Measurements from ENCODE around the gene CCL20. TPM values are rescaled to one million over a fixed set of nuclear protein-coding genes. Genes with fewer than 3 reads are reported as not detected.

CCL20 gene
- total and polyA plus RNA-seq, 2 of the 13 experiments (the other 11 are each of a cell fraction or from before 2014, with no cell fraction given), result 223 to 903 TPM

- TF ChIP-seq SIX1 (CRISPR knock-in tag; IDR thresholded peaks at IDR 0.05; ENCODE audit: borderline replicate concordance), result no peak
- peak; percentile 31; the same call in 1 of the 2 replicates for TF ChIP-seq SNAPC4 (CRISPR knock-in tag; IDR thresholded peaks at IDR 0.05)
- TF ChIP-seq, protein P1, sequence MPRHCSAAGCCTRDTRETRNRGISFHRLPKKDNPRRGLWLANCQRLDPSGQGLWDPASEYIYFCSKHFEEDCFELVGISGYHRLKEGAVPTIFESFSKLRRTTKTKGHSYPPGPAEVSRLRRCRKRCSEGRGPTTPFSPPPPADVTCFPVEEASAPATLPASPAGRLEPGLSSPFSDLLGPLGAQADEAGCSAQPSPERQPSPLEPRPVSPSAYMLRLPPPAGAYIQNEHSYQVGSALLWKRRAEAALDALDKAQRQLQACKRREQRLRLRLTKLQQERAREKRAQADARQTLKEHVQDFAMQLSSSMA (CRISPR knock-in tag; IDR thresholded peaks at IDR 0.05), result 0 out of 2 replicates have a peak, but pooled peaks have one; percentile 17
- peak; percentile 83 for TF ChIP-seq SOX13 (IDR thresholded peaks at IDR 0.05)
- TF ChIP-seq SOX13 (CRISPR knock-in tag; conservative IDR thresholded peaks at IDR 0.05 in 1 of 2, IDR thresholded peaks at IDR 0.05 in 1 of 2), result peak in 1 of 2 experiments; percentile 80; a peak in 2 of 4 replicates
- peak; percentile 87; the same call in 1 of the 2 replicates for TF ChIP-seq HOXA3 (CRISPR knock-in tag; IDR thresholded peaks at IDR 0.05)
- TF ChIP-seq ZFY (CRISPR knock-in tag; IDR thresholded peaks at IDR 0.05), result peak; percentile 54
- peak; percentile 71 to 95 for TF ChIP-seq EP300 (IDR thresholded peaks at IDR 0.05; ENCODE audit: low read depth in 2 of 2, low read length in 2 of 2)
- TF ChIP-seq EP300 (CRISPR knock-in tag; IDR thresholded peaks at IDR 0.05; ENCODE audit: borderline replicate concordance), result peak; percentile 86
- peak; percentile 93 for TF ChIP-seq IRF9 (CRISPR knock-in tag; IDR thresholded peaks at IDR 0.05; ENCODE audit: borderline replicate concordance)
- TF ChIP-seq UBTF (CRISPR knock-in tag; IDR thresholded peaks at IDR 0.05), result 0 out of 2 replicates have a peak, but pooled peaks have one; percentile 20
- peak; percentile 84; the same call in 1 of the 2 replicates for TF ChIP-seq ZNF331 (CRISPR knock-in tag; IDR thresholded peaks at IDR 0.05)
- TF ChIP-seq ZNF567 (CRISPR knock-in tag; IDR thresholded peaks at IDR 0.05; ENCODE audit: borderline replicate concordance), result no peak
- no peak for TF ChIP-seq ZNF780A (CRISPR knock-in tag; IDR thresholded peaks at IDR 0.05)
- peak; percentile 78 for TF ChIP-seq HOXA5 (CRISPR knock-in tag; IDR thresholded peaks at IDR 0.05)
- TF ChIP-seq ZSCAN30 (CRISPR knock-in tag; IDR thresholded peaks at IDR 0.05), result 0 out of 2 replicates have a peak, but pooled peaks have one; percentile 45
- TF ChIP-seq ATF7-NPFF (CRISPR knock-in tag; IDR thresholded peaks at IDR 0.05; ENCODE audit: low read depth), result no peak
- peak; percentile 100 for TF ChIP-seq HNF4G (IDR thresholded peaks at IDR 0.05; ENCODE audit: borderline replicate concordance, low read depth, low read length)
- peak; percentile 99 for TF ChIP-seq HNF4G (CRISPR knock-in tag; IDR thresholded peaks at IDR 0.05; ENCODE audit: borderline replicate concordance, low read depth)
Measured at GRCh38 chr2:227821043-227821942, 7.7 kb downstream of the CCL20 start (continued).
